Measurements from ENCODE around the gene NQO2. TPM values are rescaled to one million over a fixed set of nuclear protein-coding genes. Genes with fewer than 3 reads are reported as not detected.
"Not testable (repeated sequence)": the region's sequence is repeated elsewhere in the genome, so short reads cannot be mapped to it uniquely, and the experiment has no call there.

NQO2 gene
- total RNA-seq, 1 experiment from 2014 or later: 82.9 TPM

DNA sequence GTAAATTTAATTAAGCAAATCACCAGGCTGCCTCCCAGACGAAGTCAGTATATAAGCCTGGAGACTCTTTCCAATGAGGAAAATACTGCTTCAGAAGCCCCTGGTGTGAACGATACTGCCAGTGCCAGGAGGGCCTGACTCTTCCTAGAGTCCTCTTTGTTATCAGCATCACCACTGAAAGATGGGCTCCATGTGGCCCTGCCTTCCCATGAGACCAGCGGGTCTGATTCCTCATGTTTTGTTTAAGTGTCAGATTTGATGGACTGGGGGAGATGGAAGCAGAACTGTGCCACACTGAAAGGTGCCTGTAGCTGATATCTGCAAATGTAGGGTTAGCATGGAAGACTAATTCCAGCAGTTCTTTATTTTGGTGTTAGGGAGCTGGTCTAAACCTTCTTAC lies 7.9 kb downstream of the NQO2 start:
- Histone ChIP-seq H3K4me3 (replicated peaks in 1 of 2; ENCODE audit: low read depth in 1 of 2, low read length in 2 of 2) (no peak overlapping the region), H3K27ac (ENCODE audit: low read depth, low read length) (no peak overlapping the region), H3K4me2 (ENCODE audit: low read length) (no peak overlapping the region), H4K20me1 (ENCODE audit: insufficient read depth) (no peaks in the 10 kb centered on the region), H3K9me2 (ENCODE audit: insufficient read depth) (no peaks in the 10 kb centered on the region), H3K36me3 (ENCODE audit: control insufficient read depth in 1 of 2, insufficient read depth in 2 of 2, low read length in 2 of 2) (peaks cover 23 to 68% of the 10 kb centered on the region in 2 experiments), H3K9ac (ENCODE audit: low read length) (no peak overlapping the region), H3K79me2 (ENCODE audit: insufficient read depth, low read length) (peaks cover 15% of the 10 kb centered on the region; the same call in 1 of the 2 replicates), H3K27me3 (ENCODE audit: insufficient read depth, low read length) (no peaks in the 10 kb centered on the region), H3K4me1 (ENCODE audit: control insufficient read depth in 1 of 2, insufficient read depth in 2 of 2, low read length in 2 of 2) (no peaks in the 10 kb centered on the region), H2AFZ (ENCODE audit: low read depth, low read length, poor library complexity, severe bottlenecking) (no peak overlapping the region), H3K9me3 (ENCODE audit: control insufficient read depth in 1 of 2, insufficient read depth in 1 of 2, low read depth in 1 of 2, low read length in 2 of 2) (no peaks in the 10 kb centered on the region)
- POLR2A ChIA-PET: no interaction called here
- no TSS peak for BruUV-seq (replicated peaks)
- CTCF ChIA-PET: no interaction called here
- TF ChIP-seq SP1 (IDR thresholded peaks at IDR 0.05; ENCODE audit: low read depth) (no peak), TCF7L2 (IDR thresholded peaks at IDR 0.05; ENCODE audit: borderline replicate concordance, extremely low read depth, insufficient read depth, insufficient read length) (no peak), ZFX (IDR thresholded peaks at IDR 0.05) (no peak), CEBPB (IDR thresholded peaks at IDR 0.05; ENCODE audit: low read depth) (no peak), POLR2AphosphoS5 (IDR thresholded peaks at IDR 0.05; ENCODE audit: low read depth, low read length) (no peak), CBX3 (IDR thresholded peaks at IDR 0.05; ENCODE audit: low read depth) (no peak), POLR2A (IDR thresholded peaks at IDR 0.05; ENCODE audit: borderline replicate concordance, extremely low read depth, insufficient read depth, insufficient read length) (no peak), SIN3A (IDR thresholded peaks at IDR 0.05; ENCODE audit: low read depth) (no peak), YY1 (IDR thresholded peaks at IDR 0.05; ENCODE audit: extremely low read depth, insufficient replicate concordance, low read depth, low read length) (no peak), EZH2 (IDR thresholded peaks at IDR 0.05) (no peak), EGR1 (IDR thresholded peaks at IDR 0.05; ENCODE audit: low read depth) (no peak), ELF1 (IDR thresholded peaks at IDR 0.05; ENCODE audit: borderline replicate concordance, low read depth) (no peak), EZH2phosphoT487 (IDR thresholded peaks at IDR 0.05; ENCODE audit: borderline replicate concordance) (no peak), JUND (IDR thresholded peaks at IDR 0.05) (no peak), ZNF274 (IDR thresholded peaks at IDR 0.05; ENCODE audit: low read depth, low read length) (no peak), FOSL1 (IDR thresholded peaks at IDR 0.05; ENCODE audit: low read depth) (no peak), RAD21 (IDR thresholded peaks at IDR 0.05; ENCODE audit: low read depth) (no peak)
- TF ChIP-seq, protein P1, sequence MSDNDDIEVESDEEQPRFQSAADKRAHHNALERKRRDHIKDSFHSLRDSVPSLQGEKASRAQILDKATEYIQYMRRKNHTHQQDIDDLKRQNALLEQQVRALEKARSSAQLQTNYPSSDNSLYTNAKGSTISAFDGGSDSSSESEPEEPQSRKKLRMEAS (IDR thresholded peaks at IDR 0.05): no peak
- TF ChIP-seq, protein P2, sequence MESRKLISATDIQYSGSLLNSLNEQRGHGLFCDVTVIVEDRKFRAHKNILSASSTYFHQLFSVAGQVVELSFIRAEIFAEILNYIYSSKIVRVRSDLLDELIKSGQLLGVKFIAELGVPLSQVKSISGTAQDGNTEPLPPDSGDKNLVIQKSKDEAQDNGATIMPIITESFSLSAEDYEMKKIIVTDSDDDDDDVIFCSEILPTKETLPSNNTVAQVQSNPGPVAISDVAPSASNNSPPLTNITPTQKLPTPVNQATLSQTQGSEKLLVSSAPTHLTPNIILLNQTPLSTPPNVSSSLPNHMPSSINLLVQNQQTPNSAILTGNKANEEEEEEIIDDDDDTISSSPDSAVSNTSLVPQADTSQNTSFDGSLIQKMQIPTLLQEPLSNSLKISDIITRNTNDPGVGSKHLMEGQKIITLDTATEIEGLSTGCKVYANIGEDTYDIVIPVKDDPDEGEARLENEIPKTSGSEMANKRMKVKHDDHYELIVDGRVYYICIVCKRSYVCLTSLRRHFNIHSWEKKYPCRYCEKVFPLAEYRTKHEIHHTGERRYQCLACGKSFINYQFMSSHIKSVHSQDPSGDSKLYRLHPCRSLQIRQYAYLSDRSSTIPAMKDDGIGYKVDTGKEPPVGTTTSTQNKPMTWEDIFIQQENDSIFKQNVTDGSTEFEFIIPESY (IDR thresholded peaks at IDR 0.05; ENCODE audit: extremely low read depth, insufficient replicate concordance, low read length): no peak
- TF ChIP-seq, protein P3, sequence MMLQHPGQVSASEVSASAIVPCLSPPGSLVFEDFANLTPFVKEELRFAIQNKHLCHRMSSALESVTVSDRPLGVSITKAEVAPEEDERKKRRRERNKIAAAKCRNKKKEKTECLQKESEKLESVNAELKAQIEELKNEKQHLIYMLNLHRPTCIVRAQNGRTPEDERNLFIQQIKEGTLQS (IDR thresholded peaks at IDR 0.05): no peak
- no peak for DNase-seq (ENCODE audit: low read depth, low spot score)
- no peak for ATAC-seq
- RAD21 ChIA-PET (ENCODE audit: low non-redundant PET in 1 of 2, low total read pairs in 2 of 2, uncharacterized antibody in 2 of 2, unreplicated experiment in 2 of 2): interaction anchor here in 1 of 2 experiments (0.5 kb wide), 1 partner anchor 46 kb away, joined by 3 read pairs; no protein-coding TSS in a partner anchor
- intact Hi-C loops (cut with micrococcal nuclease): no loop called here

DNA sequence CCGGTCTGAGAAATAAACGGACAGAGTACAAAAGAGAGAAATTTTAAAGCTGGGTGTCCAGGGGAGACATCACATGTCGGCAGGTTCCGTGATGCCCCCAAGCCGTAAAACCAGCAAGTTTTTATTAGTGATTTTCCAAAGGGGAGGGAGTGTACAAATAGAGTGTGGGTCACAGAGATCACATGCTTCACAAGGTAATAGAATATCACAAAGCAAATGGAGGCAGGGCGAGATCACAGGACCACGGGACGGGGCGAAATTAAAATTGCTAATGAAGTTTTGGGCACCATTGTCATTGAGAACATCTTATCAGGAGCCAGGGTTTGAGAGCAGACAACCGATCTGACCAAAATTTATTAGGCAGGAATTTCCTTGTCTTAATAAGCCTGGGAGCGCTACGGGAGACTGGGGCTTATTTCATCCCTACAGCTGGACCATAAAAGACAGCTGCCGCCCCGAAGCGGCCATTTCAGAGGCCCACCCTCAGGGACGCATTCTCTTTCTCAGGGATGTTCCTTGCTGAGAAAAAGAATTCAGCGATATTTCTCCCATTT lies 9.1 kb downstream of the NQO2 start:
- H2AFZ ChIP-seq (ENCODE audit: low read depth, low read length, poor library complexity, severe bottlenecking); H3K27me3 ChIP-seq (ENCODE audit: insufficient read depth, low read length); intact Hi-C loops (cut with micrococcal nuclease); ATAC-seq; POLR2A ChIA-PET; H3K9me3 ChIP-seq (ENCODE audit: control insufficient read depth in 1 of 2, insufficient read depth in 1 of 2, low read depth in 1 of 2, low read length in 2 of 2); H4K20me1 ChIP-seq (ENCODE audit: insufficient read depth); RAD21 ChIA-PET (ENCODE audit: low non-redundant PET in 1 of 2, low total read pairs in 2 of 2, uncharacterized antibody in 2 of 2, unreplicated experiment in 2 of 2); H3K4me3 ChIP-seq (replicated peaks in 1 of 2; ENCODE audit: low read depth in 1 of 2, low read length in 2 of 2); CTCF ChIA-PET; H3K79me2 ChIP-seq (ENCODE audit: insufficient read depth, low read length); BruUV-seq (replicated peaks); DNase-seq (ENCODE audit: low read depth, low spot score); H3K9ac ChIP-seq (ENCODE audit: low read length); H3K4me1 ChIP-seq (ENCODE audit: control insufficient read depth in 1 of 2, insufficient read depth in 2 of 2, low read length in 2 of 2); H3K4me2 ChIP-seq (ENCODE audit: low read length); H3K9me2 ChIP-seq (ENCODE audit: insufficient read depth); H3K27ac ChIP-seq (ENCODE audit: low read depth, low read length): not testable (repeated sequence)
- peaks cover 23 to 70% of the 10 kb centered on the region in 2 experiments for H3K36me3 ChIP-seq (ENCODE audit: control insufficient read depth in 1 of 2, insufficient read depth in 2 of 2, low read length in 2 of 2)
